ENCODE results near the gene NOS1.

Gene NOS1

GRCh38 chr12:117363953-117364486, 2.6 kb upstream of the NOS1 start:
- no peak for FAIRE-seq
- DNase-seq (ENCODE audit: low spot score), result peak; percentile 33

- DNase-seq (ENCODE audit: low spot score) (no peak), FAIRE-seq (no peak)
These were observed 1.7 kb upstream of the NOS1 start for GRCh38 chr12:117363056-117363662.

DNA sequence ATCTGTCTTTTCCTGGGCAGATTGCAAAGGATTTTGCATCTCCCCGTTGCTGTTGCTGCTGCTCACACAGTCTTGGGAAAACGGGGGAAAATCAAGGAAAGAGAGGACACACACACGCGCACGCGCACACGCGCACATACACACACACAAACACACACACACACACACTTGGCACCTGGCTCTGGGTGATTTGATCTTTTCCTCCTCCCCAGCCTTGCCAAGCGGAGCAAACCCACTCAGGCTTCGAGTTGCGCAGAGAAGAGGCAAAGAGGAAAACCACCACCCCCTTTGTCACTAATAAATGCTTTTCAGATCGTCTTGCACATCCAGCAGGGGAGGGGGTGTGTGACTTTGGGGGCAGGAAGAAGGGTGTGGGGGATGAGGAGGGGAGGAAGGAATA, 965 bp upstream of the NOS1 start:
- no peak for FAIRE-seq
- no peak for DNase-seq (ENCODE audit: low spot score)

GRCh38 chr12:117361905-117362304, 479 bp upstream of the NOS1 start:
- FAIRE-seq (no peak), DNase-seq (ENCODE audit: low spot score) (no peak)

- peak; percentile 48 for DNase-seq (ENCODE audit: low spot score)
- FAIRE-seq, result no peak
These were observed 677 bp downstream of the NOS1 start for GRCh38 chr12:117360551-117361346.

- FAIRE-seq, result no peak
These were observed 1.2 kb downstream of the NOS1 start for GRCh38 chr12:117360222-117360550.

GRCh38 chr12:117359029-117359845, 2.2 kb downstream of the NOS1 start:
- DNase-seq (ENCODE audit: low spot score) (no peak), FAIRE-seq (no peak)

More at GRCh38 chr12:117360222-117360550, 1.2 kb downstream of the NOS1 start:
- peak; percentile 22 for DNase-seq (ENCODE audit: low spot score)

DNA sequence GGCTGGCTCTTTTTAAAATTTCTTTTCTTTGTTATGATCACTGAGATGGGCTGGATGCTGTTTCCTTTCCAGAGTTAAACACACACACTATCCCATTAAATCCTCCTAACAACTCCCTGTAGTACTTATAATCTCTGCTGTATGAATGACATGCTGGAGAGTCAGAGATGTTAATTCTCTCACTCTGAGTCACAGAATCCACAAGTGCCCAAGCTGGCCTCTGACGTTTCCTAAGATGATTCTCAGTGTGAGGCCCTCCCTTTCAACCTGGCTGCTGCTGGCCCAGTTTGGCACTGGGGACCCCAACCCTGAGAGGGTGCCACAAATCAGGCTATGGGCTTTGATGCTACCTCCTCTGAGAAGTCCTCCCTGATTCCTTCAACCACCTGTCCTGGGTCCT, 5.4 kb downstream of the NOS1 start:
- DNase-seq (ENCODE audit: low spot score), result peak; percentile 37
- FAIRE-seq, result no peak

GRCh38 chr12:117352883-117353282, 8.5 kb downstream of the NOS1 start:
- peak; percentile 13 for FAIRE-seq
- DNase-seq (ENCODE audit: low spot score), result no peak

- no peak for FAIRE-seq
- no peak for DNase-seq (ENCODE audit: low spot score)
These were observed 9.2 kb downstream of the NOS1 start for GRCh38 chr12:117352206-117352605.

DNA sequence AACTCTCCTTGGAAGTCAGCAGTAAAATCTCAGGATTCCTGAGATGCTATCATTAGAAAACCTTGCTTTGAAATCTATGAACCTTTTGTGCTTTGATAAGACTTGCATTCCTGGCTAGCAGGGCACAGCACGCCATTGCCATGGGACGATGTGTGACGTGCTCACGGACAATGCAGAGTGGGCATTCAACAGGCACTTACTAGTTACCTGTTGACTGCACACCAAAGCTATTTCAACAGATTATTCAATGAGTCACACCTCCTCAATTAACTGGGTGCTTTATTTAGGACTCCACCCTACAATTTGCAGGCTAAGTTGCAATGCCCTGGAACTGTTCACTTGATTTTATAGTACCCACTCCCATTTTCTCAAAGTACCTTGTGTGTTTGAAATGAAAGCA, 11.3 kb downstream of the NOS1 start:
- DNase-seq (ENCODE audit: low spot score), result no peak
- no peak for FAIRE-seq

DNA sequence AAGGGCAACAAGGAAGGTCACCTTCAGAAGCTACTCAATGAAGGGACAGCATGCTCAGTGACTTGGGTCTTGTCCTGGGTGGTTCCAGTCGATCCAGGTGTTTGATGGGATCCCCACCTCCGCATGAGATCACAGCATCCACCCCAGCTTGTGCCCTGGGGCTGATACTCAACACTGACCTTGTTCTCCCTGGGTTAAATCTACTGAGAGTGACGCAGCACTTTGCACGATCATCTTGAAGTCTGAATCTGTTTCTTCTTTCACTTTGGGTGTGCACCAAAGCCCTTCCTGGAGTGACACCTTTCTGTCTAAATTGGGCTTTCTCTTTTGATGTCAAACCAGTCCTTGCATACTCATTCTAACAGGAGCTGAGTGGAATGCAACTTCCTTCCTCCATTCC, 13.8 kb downstream of the NOS1 start:
- FAIRE-seq (no peak), DNase-seq (ENCODE audit: low spot score) (no peak)

- DNase-seq (ENCODE audit: low spot score) (peak; percentile 38), FAIRE-seq (no peak)
These were observed 16.7 kb downstream of the NOS1 start for GRCh38 chr12:117344716-117345115.

DNA sequence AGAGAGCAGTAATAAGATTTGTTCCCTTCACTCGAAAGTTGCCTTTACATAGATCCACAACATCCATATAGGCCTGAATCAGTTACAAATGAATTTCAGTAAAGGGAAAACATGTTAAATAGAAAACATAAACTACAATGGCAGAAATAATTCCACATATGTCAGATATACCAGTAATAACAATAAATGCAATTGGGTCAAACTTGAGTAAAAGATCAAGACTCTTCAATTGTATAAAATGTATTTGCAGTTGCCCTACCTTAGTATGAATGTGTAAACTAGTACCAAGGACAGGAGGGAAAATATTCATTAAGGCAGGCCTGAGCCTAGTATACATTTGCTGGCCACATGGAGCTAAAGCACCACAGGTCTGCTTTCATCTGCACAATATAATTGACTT, 17.6 kb downstream of the NOS1 start:
- DNase-seq (ENCODE audit: low spot score), result no peak
- FAIRE-seq, result no peak

- no peak for DNase-seq (ENCODE audit: low spot score)
These were observed 18.1 kb downstream of the NOS1 start for GRCh38 chr12:117343296-117343695.

GRCh38 chr12:117342682-117343081, 18.7 kb downstream of the NOS1 start:
- FAIRE-seq (peak; percentile 32), DNase-seq (ENCODE audit: low spot score) (peak; percentile 76)

More at GRCh38 chr12:117343296-117343695, 18.1 kb downstream of the NOS1 start:
- FAIRE-seq, result no peak

GRCh38 chr12:117342247-117342646, 19.2 kb downstream of the NOS1 start:
- DNase-seq (ENCODE audit: low spot score), result no peak
- FAIRE-seq, result peak; percentile 17

DNA sequence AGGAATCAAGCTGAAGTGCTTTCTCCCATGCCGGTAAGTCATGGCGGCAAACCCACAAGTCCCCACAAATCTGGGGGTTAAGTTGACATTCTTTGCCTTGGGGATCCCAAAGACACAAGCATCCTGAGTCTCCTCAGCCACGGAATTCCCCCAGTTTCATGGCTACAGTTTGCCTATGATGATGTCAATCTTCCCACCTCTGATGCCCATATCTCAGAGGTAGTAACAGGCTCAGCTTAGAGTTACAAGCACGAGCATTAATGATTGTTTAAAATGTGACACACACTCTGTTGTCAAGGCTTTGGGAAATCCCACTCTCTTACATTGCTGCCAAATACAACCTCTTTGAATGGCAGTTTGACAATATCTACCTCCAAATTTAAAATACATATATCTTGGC, 22.3 kb downstream of the NOS1 start:
- FAIRE-seq, result no peak
- no peak for DNase-seq (ENCODE audit: low spot score)

DNA sequence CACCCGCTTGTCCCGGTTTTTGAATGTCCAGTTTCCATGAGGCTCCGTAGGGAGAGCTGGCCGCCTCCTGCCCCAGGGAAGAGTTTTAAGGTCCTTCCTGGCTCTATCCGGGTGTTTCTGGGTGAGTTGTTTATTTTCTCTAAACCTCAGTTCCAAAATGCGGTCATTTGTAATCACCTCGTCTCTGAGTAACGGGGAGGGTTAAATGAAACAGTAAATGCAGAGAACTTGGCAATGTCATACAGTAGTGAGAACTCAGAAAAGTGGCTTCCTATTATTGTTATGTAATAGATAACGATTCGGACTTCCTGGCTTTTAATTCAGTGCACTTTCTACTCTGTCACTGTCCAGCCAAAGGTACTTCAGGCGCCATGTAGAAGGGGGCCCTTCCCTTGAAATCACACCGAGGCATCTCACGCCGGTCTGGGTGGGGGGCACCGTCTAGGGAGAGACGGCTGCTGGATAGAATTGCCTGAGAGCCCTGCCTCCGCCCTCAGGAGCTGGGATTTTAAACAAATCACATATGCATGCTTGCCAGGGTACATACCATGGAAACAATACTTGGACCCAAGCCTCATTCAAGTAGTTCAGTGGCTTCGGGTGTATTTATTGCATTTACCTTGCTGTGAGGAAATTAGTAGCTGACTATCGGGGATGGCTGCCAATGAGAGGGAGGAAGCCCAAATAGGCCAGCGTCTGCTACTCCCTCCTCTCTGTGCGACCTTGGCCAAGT, 26.4 kb downstream of the NOS1 start:
- no peak for DNase-seq (ENCODE audit: low spot score)
- no peak for FAIRE-seq

DNA sequence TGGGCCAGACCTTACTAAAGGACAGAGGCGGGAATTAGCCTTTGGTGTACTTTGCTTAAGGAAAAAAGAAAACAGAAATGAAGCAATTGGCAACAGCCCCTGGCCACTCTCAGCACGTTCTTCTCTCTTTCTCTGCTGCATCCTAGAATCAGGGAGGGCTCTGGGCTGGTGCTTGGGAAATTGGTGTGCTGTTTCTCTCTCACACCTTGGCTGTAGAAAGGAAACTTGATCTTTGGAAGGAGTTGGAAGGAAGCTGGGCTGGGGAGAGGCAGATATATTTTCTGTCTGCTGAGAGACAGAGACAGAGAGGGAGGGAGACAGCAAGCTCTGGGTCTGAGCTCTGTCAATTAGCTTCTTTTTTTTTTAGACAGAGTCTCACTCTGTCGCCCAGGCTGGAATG, 27.4 kb downstream of the NOS1 start:
- no peak for FAIRE-seq
- DNase-seq (ENCODE audit: low spot score), result no peak

DNA sequence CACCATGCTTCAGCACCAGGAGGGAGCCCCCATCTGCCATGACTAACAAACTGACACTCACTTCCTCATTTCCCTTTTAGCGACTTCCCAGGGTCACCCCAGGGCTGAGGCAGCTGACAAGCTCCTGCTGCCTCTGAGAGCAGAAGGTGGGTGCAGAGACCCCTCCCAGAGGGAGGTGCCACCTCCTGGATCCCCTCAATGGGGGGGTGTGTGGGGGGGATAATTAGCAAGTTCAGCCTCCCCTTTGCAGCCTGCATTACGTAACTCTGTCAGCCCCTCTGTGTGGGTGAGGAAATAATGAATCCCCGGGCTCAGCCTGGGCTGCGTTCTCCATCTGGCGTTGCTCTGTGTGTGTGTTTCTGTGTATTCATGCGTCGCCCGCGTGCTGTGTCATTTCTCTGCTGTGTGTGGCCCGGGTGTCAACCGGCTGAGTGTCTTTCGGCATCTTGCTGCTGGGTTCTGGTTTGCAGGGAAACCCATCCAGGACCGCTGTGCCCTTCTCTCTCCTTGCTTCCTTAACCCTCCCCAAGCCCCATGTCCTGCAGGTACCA, 28.0 kb downstream of the NOS1 start:
- FAIRE-seq, result no peak

More for the DNA sequence above, 28.0 kb downstream of the NOS1 start:
- no peak for DNase-seq (ENCODE audit: low spot score)

Measured in urothelium cell line (cell line).